Brain microvascular endothelial cell (primary cell): ENCODE measurements around the gene ADGB.
"Not testable (repeated sequence)": the region's sequence is repeated elsewhere in the genome, so short reads cannot be mapped to it uniquely, and the experiment has no call there.

Experiments
- DNase-seq: peaks from one replicate; pipeline ENCODE4 v3.0.0-alpha.2; 2020
- H3K27ac ChIP-seq: fragments of 250-450 bp; sonication (Bioruptor Pico); 2 replicates; pipeline ENCODE4 v1.5.1; 2020; ENCODE audit warnings: mild to moderate bottlenecking, moderate library complexity
- H3K27me3 ChIP-seq: fragments of 250-450 bp; sonication (Bioruptor Pico); replicated peaks from 2 replicates; pipeline ENCODE4 v1.5.1; 2020; ENCODE audit warnings: mild to moderate bottlenecking
- H3K36me3 ChIP-seq: fragments of 250-450 bp; sonication (Bioruptor Pico); replicated peaks from 2 replicates; pipeline ENCODE4 v1.5.1; 2020; ENCODE audit warnings: mild to moderate bottlenecking
- H3K4me3 ChIP-seq: 2 replicates; pipeline ENCODE4 v1.5.1; 2011; ENCODE audit warnings: low read depth, mild to moderate bottlenecking, control low read depth, low read length, moderate library complexity
- CTCF ChIP-seq: IDR thresholded peaks from 2 replicates; pipeline ENCODE4 v1.5.1; 2011; ENCODE audit warnings: low read depth, mild to moderate bottlenecking, moderate library complexity, low read length, control low read depth, inconsistent platforms; ENCODE audit errors: missing control alignments
- in situ Hi-C: cut with HindIII; loops from 2 replicates; pipeline ENCODE4 v1.10.0; 2017; ENCODE audit warnings: low sequenced_read_pairs, low pct_ligation_motif_present

Gene ADGB

GRCh38 chr6:146840641-146841040 is 241.9 kb downstream of the ADGB start:
- in situ Hi-C loops: no loop called here
- no peak overlapping the region for H3K4me3 ChIP-seq
- no peak for TF ChIP-seq CTCF
- no peaks in the 10 kb centered on the region for H3K36me3 ChIP-seq
- no peaks in the 10 kb centered on the region for H3K27me3 ChIP-seq
- H3K27ac ChIP-seq: no peak overlapping the region
- no peak for DNase-seq

- peak; percentile 30 for DNase-seq
- no peaks in the 10 kb centered on the region for H3K36me3 ChIP-seq
- no peaks in the 10 kb centered on the region for H3K27me3 ChIP-seq
- in situ Hi-C loops: no loop called here
- no peak overlapping the region for H3K27ac ChIP-seq
- H3K4me3 ChIP-seq: no peak overlapping the region
- no peak for TF ChIP-seq CTCF
Observed at GRCh38 chr6:146847426-146847825, 248.7 kb downstream of the ADGB start.

GRCh38 chr6:146850238-146850896 is 251.6 kb downstream of the ADGB start:
- TF ChIP-seq CTCF: no peak
- DNase-seq: peak; percentile 87
- H3K4me3 ChIP-seq: no peak overlapping the region
- H3K36me3 ChIP-seq: no peaks in the 10 kb centered on the region
- H3K27ac ChIP-seq: peak overlapping the region; percentile 45
- H3K27me3 ChIP-seq: no peaks in the 10 kb centered on the region
- in situ Hi-C loops: no loop called here

GRCh38 chr6:146850981-146851380 is 252.2 kb downstream of the ADGB start:
- no peak for TF ChIP-seq CTCF
- Histone ChIP-seq H3K36me3 (no peaks in the 10 kb centered on the region), H3K27ac (peak overlapping the region; percentile 45), H3K4me3 (no peak overlapping the region), H3K27me3 (no peaks in the 10 kb centered on the region)
- in situ Hi-C loops: no loop called here
- DNase-seq: no peak

- no peak overlapping the region for H3K4me3 ChIP-seq
- H3K27me3 ChIP-seq: no peaks in the 10 kb centered on the region
- peak; percentile 94 for DNase-seq
- H3K36me3 ChIP-seq: no peaks in the 10 kb centered on the region
- in situ Hi-C loops: no loop called here
- peak overlapping the region; percentile 8 for H3K27ac ChIP-seq
- TF ChIP-seq CTCF: no peak
Observed at GRCh38 chr6:146851837-146852236, 253.1 kb downstream of the ADGB start.

- H3K36me3 ChIP-seq, in situ Hi-C loops, H3K27me3 ChIP-seq, H3K4me3 ChIP-seq, DNase-seq, H3K27ac ChIP-seq: not testable (repeated sequence)
Observed at GRCh38 chr6:146854521-146855255, 255.9 kb downstream of the ADGB start.
